HepG2 (cell line): ENCODE measurements around the gene B3GNT9. TPM values are rescaled to one million over a fixed set of nuclear protein-coding genes. Genes with fewer than 3 reads are reported as not detected.
A peak's percentile ranks its signal among the peaks of the same experiment; 100 is the strongest.

Experiments used
- ARNT ChIP-seq: fragments of 450-650 bp; IDR thresholded peaks from 2 replicates; pipeline ENCODE4 v1.6.1; 2017
- ATF3 ChIP-seq: sonication (generic); formaldehyde crosslinking; IDR thresholded peaks from 2 replicates; pipeline ENCODE4 v1.4.0; 2020; ENCODE audit warnings: missing genetic modification reagents
- ATRX ChIP-seq: sonication (generic); formaldehyde crosslinking; IDR thresholded peaks from 2 replicates; pipeline ENCODE4 v1.4.0; 2020; ENCODE audit warnings: missing genetic modification reagents, borderline replicate concordance
- CAMTA2 ChIP-seq: sonication (generic); formaldehyde crosslinking; IDR thresholded peaks from 2 replicates; pipeline ENCODE4 v1.4.0; 2020; ENCODE audit warnings: mild to moderate bottlenecking, missing genetic modification reagents, borderline replicate concordance
- CHD2 ChIP-seq: IDR thresholded peaks from 2 replicates; pipeline ENCODE4 v1.6.1; 2011; ENCODE audit warnings: low read depth, low read length, improper control_type of control experiment
- GATAD1 ChIP-seq: IDR thresholded peaks from 2 replicates; pipeline ENCODE4 v1.6.1; 2016; ENCODE audit warnings: missing genetic modification reagents, missing compliant biosample characterization
- HNRNPH1 ChIP-seq: fragments of 200-400 bp; formaldehyde crosslinking; optimal IDR thresholded peaks from 2 replicates; pipeline ENCODE3; 2017; ENCODE audit warnings: mild to moderate bottlenecking, low read depth, low read length
- IKZF1 ChIP-seq: fragments of 450-650 bp; IDR thresholded peaks from 2 replicates; pipeline ENCODE4 v1.7.1; 2016
- NR0B2 ChIP-seq: sonication (generic); formaldehyde crosslinking; IDR thresholded peaks from 2 replicates; pipeline ENCODE4 v1.4.0; 2020; ENCODE audit warnings: mild to moderate bottlenecking, missing genetic modification reagents
- NR2F2 ChIP-seq: IDR thresholded peaks from 2 replicates; pipeline ENCODE4 v1.6.1; 2012; ENCODE audit warnings: low read depth, inconsistent platforms, borderline replicate concordance
- NRL ChIP-seq: sonication (generic); formaldehyde crosslinking; IDR thresholded peaks from 2 replicates; pipeline ENCODE4 v1.5.0; 2020; ENCODE audit warnings: missing genetic modification reagents, mild to moderate bottlenecking, moderate library complexity, borderline replicate concordance
- PHF5A ChIP-seq: IDR thresholded peaks from one replicate; pipeline ENCODE4 v1.6.1; 2018; ENCODE audit warnings: low read depth, missing genetic modification reagents; ENCODE audit not compliant: unreplicated experiment
- RXRA ChIP-seq: sonication (generic); formaldehyde crosslinking; IDR thresholded peaks from 2 replicates; pipeline ENCODE4 v1.5.1; 2020; ENCODE audit warnings: missing genetic modification reagents
- SP2 ChIP-seq: sonication (generic); formaldehyde crosslinking; IDR thresholded peaks from 2 replicates; pipeline ENCODE4 v1.5.1; 2020; ENCODE audit warnings: mild to moderate bottlenecking, missing genetic modification reagents
- ZBTB25 ChIP-seq: IDR thresholded peaks from 2 replicates; pipeline ENCODE4 v1.6.1; 2018; ENCODE audit warnings: missing genetic modification reagents
- ZBTB38 ChIP-seq: sonication (generic); formaldehyde crosslinking; IDR thresholded peaks from 2 replicates; pipeline ENCODE4 v1.5.1; 2020; ENCODE audit warnings: mild to moderate bottlenecking, missing genetic modification reagents
- ZBTB4 ChIP-seq: sonication (generic); formaldehyde crosslinking; IDR thresholded peaks from 2 replicates; pipeline ENCODE4 v1.4.0; 2020; ENCODE audit warnings: missing genetic modification reagents, mild to moderate bottlenecking, borderline replicate concordance
- ZNF574 ChIP-seq: sonication (generic); formaldehyde crosslinking; IDR thresholded peaks from 2 replicates; pipeline ENCODE4 v1.4.0; 2020; ENCODE audit warnings: missing genetic modification reagents
- ZNF761 ChIP-seq: sonication (generic); formaldehyde crosslinking; conservative IDR thresholded peaks from 2 replicates; pipeline ENCODE4 v1.4.0; 2020; ENCODE audit warnings: mild to moderate bottlenecking, missing genetic modification reagents
- ZNF790 ChIP-seq: sonication (generic); formaldehyde crosslinking; IDR thresholded peaks from 2 replicates; pipeline ENCODE4 v1.8.0; 2022; ENCODE audit warnings: missing genetic modification reagents, mild to moderate bottlenecking, borderline replicate concordance
- polyA plus RNA-seq, 8 experiments: library from polyadenylated mRNA; depleted of rRNA in 3 of 8; stranded (reverse) in 7 of 8; unstranded in 1 of 8; fragments of >200 nt; fragmentation: Illumina TruSeq in 4 of 8; extraction: Trizol in 4 of 8; gene quantifications; 2 replicates each; pipeline versions ENCODE4 v1.2.1 to v1.2.3, GENCODE V29; 2011 to 2016; ENCODE audit warnings: low read depth in 4 of 8, missing spikeins in 1 of 8, mixed read lengths in 1 of 8; ENCODE audit not compliant: insufficient read depth in 1 of 8
- total RNA-seq, 5 experiments: library from RNA; depleted of rRNA; stranded (reverse); fragments of >200 nt; fragmentation: Illumina TruSeq; extraction: Trizol; gene quantifications; 2 replicates each; pipeline ENCODE4 v1.2.3, GENCODE V29; 2016; ENCODE audit warnings: low read depth in 1 of 5

B3GNT9 gene
- total and polyA plus RNA-seq, 2 of the 13 experiments (the other 11 are each of a cell fraction or from before 2014, with no cell fraction given) = 1.5 to 3.1 TPM

- TF ChIP-seq PHF5A (CRISPR knock-in tag) (no peak), GATAD1 (CRISPR knock-in tag) (peak; percentile 87), RXRA (CRISPR knock-in tag) (peak; percentile 82), SP2 (CRISPR knock-in tag) (peak; percentile 98), ZBTB38 (CRISPR knock-in tag) (peak; percentile 67), IKZF1 (no peak), NR2F2 (no peak), CAMTA2 (CRISPR knock-in tag) (no peak), ATRX (no peak), NR0B2 (0 out of 2 replicates have a peak, but pooled peaks have one; percentile 21), ZBTB25 (peak; percentile 91; the same call in 1 of the 2 replicates), ZNF790 (CRISPR knock-in tag) (peak; percentile 89; the same call in 1 of the 2 replicates), ZBTB4 (CRISPR knock-in tag) (peak; percentile 93), CHD2 (peak; percentile 46; the same call in 1 of the 2 replicates), ZNF574 (CRISPR knock-in tag) (peak; percentile 47), ZNF761 (CRISPR knock-in tag) (peak; percentile 72; the same call in 1 of the 2 replicates), NRL (CRISPR knock-in tag) (no peak; the same call in none of the 2 replicates), ATF3 (peak; percentile 70), ARNT (no peak), HNRNPH1 (no peak)
Observed at GRCh38 chr16:67183627-67184452, 33.0 kb upstream of the B3GNT9 start, which contains the start of gene MATCAP1 (continued).
